GM23248 (cell line): ENCODE results near the gene CA5A. TPM values are rescaled to one million over a fixed set of nuclear protein-coding genes. Genes with fewer than 3 reads are reported as not detected.

Experiments used
- DNase-seq: peaks from one replicate; pipeline ENCODE4 v3.0.0-alpha.2; 2015
- H2AFZ ChIP-seq: fragments of 200-600 bp; sonication (generic); 2 replicates; pipeline ENCODE4 v1.6.1; 2016; ENCODE audit warnings: antibody characterized with exemption
- H3F3A ChIP-seq: fragments of 200-600 bp; sonication (generic); 2 replicates; pipeline ENCODE4 v1.6.1; 2016; ENCODE audit warnings: mild to moderate bottlenecking, antibody characterized with exemption, mixed run types; ENCODE audit not compliant: insufficient read depth
- H3K27ac ChIP-seq: fragments of 200-600 bp; sonication (generic); 2 replicates; pipeline ENCODE4 v1.5.1; 2016; ENCODE audit warnings: mild to moderate bottlenecking
- H3K27me3 ChIP-seq: fragments of 200-600 bp; sonication (generic); replicated peaks from 2 replicates; pipeline ENCODE4 v1.6.1; 2016; ENCODE audit warnings: mild to moderate bottlenecking; ENCODE audit not compliant: insufficient read depth
- H3K36me3 ChIP-seq: fragments of 200-600 bp; sonication (generic); 2 replicates; pipeline ENCODE4 v1.6.1; 2016; ENCODE audit warnings: low read depth, mild to moderate bottlenecking
- H3K4me1 ChIP-seq: fragments of 200-600 bp; sonication (generic); 2 replicates; pipeline ENCODE4 v1.6.1; 2016; ENCODE audit warnings: mild to moderate bottlenecking; ENCODE audit not compliant: insufficient read depth
- H3K4me2 ChIP-seq: fragments of 200-600 bp; sonication (generic); one replicate; pipeline ENCODE4 v1.6.1; 2016; ENCODE audit warnings: mild to moderate bottlenecking; ENCODE audit not compliant: unreplicated experiment
- H3K4me3 ChIP-seq: fragments of 200-600 bp; sonication (generic); 2 replicates; pipeline ENCODE4 v1.5.1; 2016; ENCODE audit warnings: mild to moderate bottlenecking
- H3K79me2 ChIP-seq: fragments of 200-600 bp; sonication (generic); 2 replicates; pipeline ENCODE4 v1.6.1; 2016; ENCODE audit warnings: mild to moderate bottlenecking; ENCODE audit not compliant: insufficient read depth
- H3K9ac ChIP-seq: fragments of 200-600 bp; sonication (generic); 2 replicates; pipeline ENCODE4 v1.6.1; 2016; ENCODE audit warnings: mild to moderate bottlenecking
- H3K9me2 ChIP-seq: fragments of 200-600 bp; sonication (generic); 2 replicates; pipeline ENCODE4 v1.6.1; 2016; ENCODE audit warnings: mixed run types, mild to moderate bottlenecking, moderate library complexity; ENCODE audit not compliant: insufficient read depth
- H3K9me3 ChIP-seq: fragments of 200-600 bp; sonication (generic); one replicate; pipeline ENCODE4 v1.6.1; 2017; ENCODE audit warnings: low read depth
- H4K20me1 ChIP-seq: fragments of 200-600 bp; sonication (generic); 2 replicates; pipeline ENCODE4 v1.6.0; 2016; ENCODE audit not compliant: insufficient read depth
- EZH2 ChIP-seq: fragments of 200-600 bp; sonication (generic); IDR thresholded peaks from 2 replicates; pipeline ENCODE4 v1.6.1; 2018; ENCODE audit warnings: antibody characterized with exemption, mild to moderate bottlenecking; ENCODE audit not compliant: insufficient read depth, poor library complexity, severe bottlenecking
- EZH2phosphoT487 ChIP-seq: fragments of 200-600 bp; sonication (generic); IDR thresholded peaks from 2 replicates; pipeline ENCODE4 v1.6.1; 2018; ENCODE audit warnings: antibody characterized with exemption, moderate library complexity, mild to moderate bottlenecking, low read depth; ENCODE audit not compliant: insufficient read depth
- WGBS, 2 experiments: methylation state at CpG; one replicate each; pipeline ENCODE4 v1.1.6; 2015 to 2017; ENCODE audit warnings: low lambda C conversion rate in 2 of 2, low coverage in 1 of 2; ENCODE audit errors: missing lambda C conversion rate in 2 of 2; 5-methylcytosine and 5-hydroxymethylcytosine counted together
- in situ Hi-C: fragments of 300-500 bp; cut with MboI; formaldehyde crosslinking; loops from 2 replicates; pipeline ENCODE4 v1.15.0; 2020
- polyA plus RNA-seq: library from polyadenylated mRNA; unstranded; fragments of >200 nt; fragmentation: Nextera tagmentation; extraction: Ambion mirVana; gene quantifications from 2 replicates; pipeline ENCODE4 v1.2.1, GENCODE V29; 2016
- total RNA-seq: library from RNA; depleted of rRNA; stranded (reverse); fragments of >200 nt; shearing (Covaris generic); gene quantifications from 2 replicates; pipeline ENCODE4 v1.2.3, GENCODE V29; 2014

The CA5A gene
- total and polyA plus RNA-seq, 2 experiments from 2014 or later = not detected

GRCh38 chr16:87952751-87953150 is 16.4 kb upstream of the CA5A start:
- peaks cover 62% of the 10 kb centered on the region for H3K79me2 ChIP-seq
- in situ Hi-C loops = no loop called here

DNA sequence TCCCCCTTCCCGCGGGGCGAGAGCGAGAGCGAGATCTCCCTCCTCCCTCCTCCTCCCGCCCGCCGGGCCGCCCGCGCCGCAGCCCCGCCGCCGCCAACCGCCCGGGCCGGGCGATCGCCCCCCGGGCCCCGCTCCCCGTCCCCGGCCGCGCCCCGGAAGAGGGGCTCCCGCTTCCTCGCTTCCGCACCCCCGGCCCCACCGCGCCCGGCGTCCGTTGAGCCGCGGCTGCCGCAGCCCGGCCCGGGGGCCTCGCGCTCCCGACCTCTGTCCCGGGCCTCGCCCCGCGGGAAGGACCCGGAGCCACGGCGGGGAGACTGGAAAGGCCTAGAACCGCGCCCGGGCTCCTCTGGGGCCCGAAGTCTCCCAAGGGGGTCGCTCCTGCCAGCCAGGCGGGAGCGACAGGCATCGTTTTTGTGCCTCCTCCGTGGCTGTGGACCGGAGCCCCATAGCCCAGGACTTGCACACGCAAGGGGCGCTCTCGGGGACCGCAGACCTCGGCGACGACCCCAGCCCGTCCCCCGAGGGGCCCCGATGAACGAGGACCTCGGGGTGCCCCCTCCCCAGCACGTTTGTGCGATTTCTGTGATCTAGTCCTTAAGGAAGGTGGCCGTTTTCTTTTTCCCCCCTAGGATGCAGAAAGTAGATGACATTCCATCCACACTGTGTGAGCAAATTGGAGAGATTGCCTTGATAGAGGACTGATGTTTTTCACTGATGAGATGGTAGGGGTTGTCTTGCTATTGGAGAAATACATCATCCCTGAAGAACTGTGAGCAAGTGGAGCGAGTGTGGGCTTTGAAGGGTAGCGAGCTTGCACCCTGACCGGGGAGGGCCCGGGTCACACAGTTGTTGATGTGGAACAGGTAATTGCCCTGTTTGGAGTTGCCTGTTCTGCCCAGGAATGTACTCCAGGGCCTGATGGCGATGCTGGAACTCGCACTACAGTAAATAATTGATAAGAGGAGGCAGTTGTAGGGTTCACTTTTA is 15.5 kb upstream of the CA5A start:
- Histone ChIP-seq H3K4me1 (peaks cover 12% of the 10 kb centered on the region), H3K4me2 (peak overlapping the region; percentile 96), H2AFZ (0 out of 2 replicates have a peak overlapping the region, but pooled peaks have one; percentile 11), H3K27me3 (no peaks in the 10 kb centered on the region), H3K27ac (peak overlapping the region; percentile 85), H4K20me1 (no peaks in the 10 kb centered on the region), H3K9me2 (no peaks in the 10 kb centered on the region), H3K36me3 (no peaks in the 10 kb centered on the region; the same call in 1 of the 2 replicates), H3K9me3 (no peaks in the 10 kb centered on the region), H3K79me2 (peaks cover 53% of the 10 kb centered on the region), H3F3A (no peaks in the 10 kb centered on the region), H3K4me3 (peak overlapping the region; percentile 90), H3K9ac (peak overlapping the region; percentile 100)
- TF ChIP-seq EZH2phosphoT487 (no peak), EZH2 (no peak)
- in situ Hi-C loops = no loop called here
- peak; percentile 52 for DNase-seq
- 4% methylated on average over 47 to 52 of the region's 82 CpGs for WGBS, 2 experiments

More at GRCh38 chr16:87952751-87953150, 16.4 kb upstream of the CA5A start:
- TF ChIP-seq EZH2 = no peak
- no peak for TF ChIP-seq EZH2phosphoT487
- Histone ChIP-seq H3K4me2 (peak overlapping the region; percentile 96), H3F3A (no peaks in the 10 kb centered on the region), H2AFZ (no peak overlapping the region), H3K9me2 (no peaks in the 10 kb centered on the region), H3K27ac (peak overlapping the region; percentile 85), H3K4me3 (peak overlapping the region; percentile 90), H3K4me1 (peaks cover 12% of the 10 kb centered on the region), H4K20me1 (no peaks in the 10 kb centered on the region), H3K9me3 (no peaks in the 10 kb centered on the region), H3K9ac (peak overlapping the region; percentile 100), H3K36me3 (no peaks in the 10 kb centered on the region; the same call in 1 of the 2 replicates), H3K27me3 (no peaks in the 10 kb centered on the region)
- DNase-seq = no peak
- WGBS, 2 experiments = 92 to 93% methylated on average over 16 of the region's 16 CpGs

DNA sequence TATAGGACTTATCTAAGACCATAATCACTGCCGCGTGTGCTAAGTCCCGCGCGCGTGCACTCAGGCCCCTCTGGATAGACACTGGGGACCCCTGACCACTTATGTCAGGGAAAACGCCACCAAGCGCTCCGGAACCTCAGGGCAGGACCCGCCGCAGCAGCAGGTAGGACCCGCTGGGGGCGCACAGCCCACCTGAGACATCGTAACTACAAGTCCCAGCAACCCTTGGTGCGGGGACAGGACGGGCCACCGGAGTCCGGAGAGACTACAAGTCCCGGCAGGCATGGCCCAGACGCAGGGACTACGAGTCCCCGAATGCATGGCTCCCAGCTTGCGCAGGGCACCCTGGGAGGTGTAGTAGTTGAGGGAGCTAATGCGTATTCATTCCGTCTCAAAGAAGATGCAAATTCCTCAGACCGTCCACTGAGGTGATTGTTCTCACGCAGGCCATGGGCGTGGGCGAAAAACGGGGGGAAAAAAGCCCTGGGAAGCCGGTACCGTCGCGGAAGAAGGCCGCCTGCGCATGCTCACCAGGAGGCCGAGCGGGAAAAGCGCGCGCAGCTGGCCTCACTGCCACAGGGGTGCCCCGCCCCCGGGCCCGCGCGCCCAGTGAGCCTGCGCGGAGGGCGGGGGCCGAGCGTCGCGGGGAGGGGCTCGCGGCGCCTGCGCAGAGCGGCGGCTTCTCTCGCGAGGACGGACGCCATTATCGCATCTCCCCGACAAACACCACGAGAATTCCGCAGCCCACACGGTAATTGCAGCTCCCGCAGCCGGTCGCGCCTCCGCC is 14.6 kb upstream of the CA5A start, which contains the start of gene BANP:
Gene BANP (plus strand): TSS at position 670 of the 787 bp plus-strand sequence. CDS start 23,682 bp downstream, outside the sequence.
- no peaks in the 10 kb centered on the region for H3K27me3 ChIP-seq
- no peaks in the 10 kb centered on the region for H4K20me1 ChIP-seq
- H2AFZ ChIP-seq = peak within 1 kb of the TSS; percentile 95
- in situ Hi-C loops = no loop called here
- H3F3A ChIP-seq = no peaks in the 10 kb centered on the region
- H3K9me3 ChIP-seq = no peaks in the 10 kb centered on the region
- H3K4me2 ChIP-seq = peak within 1 kb of the TSS; percentile 96
- H3K9ac ChIP-seq = peak within 1 kb of the TSS; percentile 100
- H3K36me3 ChIP-seq = no peaks in the 10 kb centered on the region; the same call in 1 of the 2 replicates
- H3K9me2 ChIP-seq = no peaks in the 10 kb centered on the region
- peaks cover 12% of the 10 kb centered on the region for H3K4me1 ChIP-seq
- H3K27ac ChIP-seq = peak within 1 kb of the TSS; percentile 85
- TF ChIP-seq EZH2phosphoT487 (no peak), EZH2 (no peak)
- peak within 1 kb of the TSS; percentile 94 for H3K4me3 ChIP-seq
- H3K79me2 ChIP-seq = peaks cover 44% of the 10 kb centered on the region
- WGBS, 2 experiments = 1 to 2% methylated on average over 45 to 70 of the region's 73 CpGs
- peak; percentile 99 for DNase-seq
